IPS-18c (cell line): ENCODE measurements around the gene PRKCE.
"Not testable (repeated sequence)": the region's sequence is repeated elsewhere in the genome, so short reads cannot be mapped to it uniquely, and the experiment has no call there.

Experiments
- H3K4me3 ChIP-seq: 2 replicates; pipeline ENCODE4 v1.7.0; 2013; ENCODE audit warnings: low read depth, mild to moderate bottlenecking, low read length, moderate library complexity; ENCODE audit not compliant: insufficient read depth
- H3K9me3 ChIP-seq: one replicate; pipeline ENCODE4 v1.6.1; 2013; ENCODE audit warnings: mild to moderate bottlenecking, low read length, moderate library complexity; ENCODE audit not compliant: control insufficient read depth, insufficient read depth

The PRKCE gene

DNA sequence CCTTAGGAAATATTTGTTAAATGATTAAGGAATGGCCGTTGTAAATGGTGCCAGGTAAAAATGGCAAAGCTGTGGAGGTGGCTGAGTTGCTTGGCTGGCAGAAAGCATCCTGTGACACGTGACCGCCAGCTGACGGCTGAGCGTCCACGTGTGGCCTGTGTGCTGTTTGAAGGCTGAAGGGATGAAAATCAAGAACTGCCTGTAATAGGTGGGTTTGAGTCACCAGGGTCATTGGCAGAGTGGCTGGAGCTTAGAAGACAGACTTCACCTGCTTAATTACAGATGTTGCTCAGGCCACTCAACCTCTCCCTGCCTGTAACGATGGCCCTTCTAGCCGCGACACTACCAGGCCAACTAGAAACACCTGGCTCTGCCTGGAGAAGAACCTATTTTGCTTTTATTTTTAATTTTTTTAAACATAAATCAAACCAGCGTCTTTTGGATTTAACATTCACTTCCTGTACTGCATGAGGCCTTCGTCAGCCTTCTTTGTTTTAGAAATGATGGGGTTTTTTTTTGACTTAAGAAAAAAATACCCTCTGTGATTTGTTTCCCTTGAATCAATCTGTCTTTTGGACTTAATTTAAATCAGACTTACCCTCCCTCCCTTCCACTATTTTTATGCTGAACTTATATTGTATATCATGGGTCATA, 206.5 kb downstream of the PRKCE start:
- Histone ChIP-seq H3K4me3 (no peak overlapping the region), H3K9me3 (no peaks in the 10 kb centered on the region)

DNA sequence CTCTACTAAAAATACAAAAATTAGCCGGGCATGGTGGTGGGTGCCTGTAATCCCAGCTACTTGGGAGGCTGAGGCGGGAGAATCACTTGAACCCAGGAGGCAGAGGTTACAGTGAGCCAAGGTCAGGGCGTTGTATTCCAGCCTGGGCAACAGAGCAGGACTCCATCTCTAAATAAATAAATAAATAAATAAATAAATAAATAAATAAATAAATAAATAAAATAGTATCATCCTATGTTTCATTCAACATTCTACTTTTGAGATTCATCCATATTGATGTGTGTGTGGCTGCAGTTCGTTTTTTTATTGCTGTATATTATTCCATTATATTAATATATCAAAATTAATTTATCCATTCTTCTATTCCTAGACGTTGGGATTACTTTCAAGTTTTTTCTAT, 207.4 kb downstream of the PRKCE start:
- H3K4me3 ChIP-seq, H3K9me3 ChIP-seq: not testable (repeated sequence)

DNA sequence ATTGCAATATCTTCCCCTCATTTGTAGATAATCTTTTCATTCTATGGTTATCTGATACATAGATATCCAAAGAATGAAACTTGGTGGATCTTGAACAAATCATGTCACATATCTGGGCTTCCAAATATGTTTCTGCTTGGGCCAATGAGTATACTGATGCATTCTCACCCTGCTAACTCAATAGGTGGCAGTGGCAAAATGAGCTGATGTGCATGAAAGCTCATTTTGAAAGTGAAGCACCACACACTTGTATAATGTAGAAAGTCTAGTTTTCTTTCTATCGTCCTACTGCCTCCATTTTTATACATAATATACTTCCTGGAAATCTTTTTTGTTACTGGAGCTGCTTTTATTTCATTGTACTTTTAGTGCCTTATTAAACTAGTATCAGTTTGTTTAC, 208.2 kb downstream of the PRKCE start:
- no peaks in the 10 kb centered on the region for H3K9me3 ChIP-seq
- H3K4me3 ChIP-seq = no peak overlapping the region

DNA sequence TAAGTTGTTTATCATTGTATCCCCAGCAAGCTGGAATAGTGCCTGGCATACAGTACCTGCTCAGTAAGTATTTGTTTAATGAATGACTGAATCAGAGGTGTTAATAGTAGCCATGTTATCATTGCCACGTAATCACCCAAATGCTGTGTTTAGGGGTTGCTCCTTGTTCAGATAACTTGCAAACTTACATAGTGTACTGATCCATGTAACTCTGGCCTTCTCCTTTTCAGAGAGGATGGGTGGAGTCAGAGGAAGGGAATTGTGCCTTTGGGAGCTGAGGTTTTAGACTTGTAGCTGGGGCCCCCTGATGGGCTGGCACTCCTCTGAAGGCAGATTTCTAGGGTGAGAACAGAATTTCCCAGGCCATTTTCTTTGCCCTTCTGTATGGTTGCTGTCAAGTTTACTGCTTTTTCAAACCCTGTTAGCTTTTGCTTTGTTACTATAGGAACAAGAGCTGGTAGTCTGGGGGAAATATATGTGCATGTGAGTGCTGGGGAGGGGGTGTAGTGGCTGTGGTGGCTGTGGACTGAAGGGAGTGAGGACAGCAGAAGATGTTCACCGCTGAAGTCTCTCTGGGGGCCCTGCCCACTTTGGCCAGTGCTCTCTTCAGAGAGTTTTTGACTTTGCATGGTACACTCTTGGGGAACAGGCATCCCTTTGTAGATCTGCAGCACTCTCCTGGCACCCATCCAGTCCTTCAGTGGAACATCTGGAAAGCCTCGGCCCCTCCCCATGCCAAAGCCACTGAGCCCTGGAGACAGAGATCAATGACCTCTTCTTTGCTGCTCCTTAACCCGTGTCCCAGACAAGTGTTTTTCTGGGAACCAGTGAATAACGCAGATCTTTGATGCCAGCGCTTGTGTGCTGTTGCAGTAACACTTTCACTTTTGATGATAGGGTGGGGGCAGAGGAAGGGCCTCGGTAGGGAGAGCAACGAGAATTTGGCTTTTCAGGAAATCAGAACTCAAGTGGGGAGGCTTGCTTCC, 209.0 kb downstream of the PRKCE start:
- Histone ChIP-seq H3K9me3 (no peaks in the 10 kb centered on the region), H3K4me3 (no peak overlapping the region)

- H3K4me3 ChIP-seq = no peak overlapping the region
These were observed 211.4 kb downstream of the PRKCE start for GRCh38 chr2:45862843-45863242.

GRCh38 chr2:45864121-45864520, 212.6 kb downstream of the PRKCE start:
- Histone ChIP-seq H3K4me3 (no peak overlapping the region), H3K9me3 (no peaks in the 10 kb centered on the region)

More at GRCh38 chr2:45862843-45863242, 211.4 kb downstream of the PRKCE start:
- H3K9me3 ChIP-seq = no peaks in the 10 kb centered on the region

DNA sequence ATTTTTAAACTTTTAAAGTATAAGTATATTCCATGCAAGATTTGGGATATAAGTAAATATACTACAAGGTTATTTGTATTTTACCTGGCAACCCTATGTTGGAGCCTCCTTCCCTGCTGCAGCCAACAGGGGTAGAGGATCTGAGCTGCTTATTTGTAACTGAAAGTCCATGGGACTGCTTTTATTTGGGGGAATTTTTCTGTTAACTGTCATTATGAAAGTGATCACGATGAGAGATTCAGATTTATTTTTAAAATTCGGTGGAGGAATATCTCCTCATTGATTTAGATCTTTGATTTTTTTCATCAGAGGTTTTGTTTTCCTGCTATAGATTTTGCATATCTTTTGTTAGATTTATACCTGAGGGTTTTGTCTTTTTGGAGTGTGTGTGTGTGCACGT, 215.9 kb downstream of the PRKCE start:
- H3K4me3 ChIP-seq = no peak overlapping the region
- H3K9me3 ChIP-seq = no peaks in the 10 kb centered on the region

DNA sequence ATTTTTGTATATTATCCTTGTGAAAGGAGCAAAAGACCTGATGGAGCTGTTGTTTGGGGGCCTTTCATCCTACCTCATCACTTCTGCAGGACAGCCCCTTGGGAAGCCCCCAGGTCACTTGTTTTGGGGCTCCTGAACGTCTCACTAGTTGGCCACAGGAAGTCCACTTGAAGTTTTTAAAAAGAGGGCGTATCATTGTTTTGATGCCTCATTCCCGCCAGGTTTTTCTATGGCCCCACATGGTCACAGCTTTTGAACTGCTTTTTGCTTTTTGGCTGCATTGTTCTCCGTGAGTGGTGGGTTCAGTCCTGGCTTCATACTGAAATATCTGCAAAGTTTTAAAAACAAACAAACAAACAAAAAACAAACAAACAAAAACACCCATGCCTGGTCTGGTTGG, 216.3 kb downstream of the PRKCE start:
- H3K9me3 ChIP-seq = no peaks in the 10 kb centered on the region

DNA sequence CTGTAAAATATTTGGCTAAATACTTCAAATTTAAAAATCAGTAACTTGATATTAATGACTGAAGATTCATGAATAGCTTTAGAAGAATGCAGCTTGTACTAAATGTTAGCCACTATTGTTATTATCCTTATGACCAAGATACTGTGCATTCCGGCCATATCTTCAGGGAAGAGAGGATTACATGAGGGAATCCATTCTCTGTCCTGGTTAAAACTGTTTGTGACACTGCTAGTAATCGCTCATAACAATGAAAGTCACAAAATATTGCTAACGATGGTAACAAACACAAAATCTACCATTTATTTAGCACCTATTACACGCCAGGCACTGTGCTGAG, 217.7 kb downstream of the PRKCE start:
- Histone ChIP-seq H3K4me3 (no peak overlapping the region), H3K9me3 (no peaks in the 10 kb centered on the region)

More for the DNA sequence above, 216.3 kb downstream of the PRKCE start:
- H3K4me3 ChIP-seq = no peak overlapping the region

GRCh38 chr2:45871025-45871424, 219.6 kb downstream of the PRKCE start:
- H3K4me3 ChIP-seq = no peak overlapping the region
- no peaks in the 10 kb centered on the region for H3K9me3 ChIP-seq

DNA sequence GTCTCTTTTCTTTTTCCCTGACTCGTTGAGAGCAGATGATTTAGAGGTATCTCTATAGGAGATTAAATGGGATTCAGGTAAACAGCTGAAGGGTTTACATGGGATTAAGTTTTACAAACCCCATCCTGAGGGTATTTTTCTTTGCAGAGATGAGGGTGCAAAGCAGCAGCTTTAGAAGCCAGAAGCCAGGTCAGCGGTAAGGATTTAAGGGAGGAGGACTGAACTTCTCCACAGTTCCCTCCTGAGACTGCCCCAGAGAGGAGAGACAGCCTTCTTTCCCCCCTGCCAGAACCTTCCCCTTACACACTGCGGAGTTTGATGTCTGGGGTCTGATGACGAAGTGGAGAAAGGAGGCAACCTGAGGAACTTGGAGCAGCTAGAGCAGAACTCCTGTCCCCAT, 220.1 kb downstream of the PRKCE start:
- Histone ChIP-seq H3K4me3 (no peak overlapping the region), H3K9me3 (no peaks in the 10 kb centered on the region)

DNA sequence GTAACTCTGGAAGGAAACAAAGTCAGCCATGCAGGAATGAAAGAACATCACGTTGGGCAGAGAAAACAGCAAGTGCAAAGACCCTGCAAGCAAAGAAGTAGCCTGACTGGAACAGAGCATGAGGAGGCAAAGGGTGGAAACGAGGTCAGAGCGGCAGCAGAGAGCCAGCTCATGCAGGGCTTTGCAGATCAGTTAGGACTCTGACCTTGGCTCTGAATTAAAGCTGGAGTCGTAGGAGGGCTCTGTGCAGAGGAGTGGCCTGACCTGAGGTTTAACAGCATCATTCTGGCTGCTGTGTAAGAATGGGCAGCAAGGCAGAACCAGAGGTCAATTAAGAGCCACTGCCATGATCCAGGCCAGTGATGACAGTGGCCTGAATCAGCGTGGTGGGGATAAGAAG, 220.7 kb downstream of the PRKCE start:
- H3K9me3 ChIP-seq = no peaks in the 10 kb centered on the region
- H3K4me3 ChIP-seq = no peak overlapping the region

DNA sequence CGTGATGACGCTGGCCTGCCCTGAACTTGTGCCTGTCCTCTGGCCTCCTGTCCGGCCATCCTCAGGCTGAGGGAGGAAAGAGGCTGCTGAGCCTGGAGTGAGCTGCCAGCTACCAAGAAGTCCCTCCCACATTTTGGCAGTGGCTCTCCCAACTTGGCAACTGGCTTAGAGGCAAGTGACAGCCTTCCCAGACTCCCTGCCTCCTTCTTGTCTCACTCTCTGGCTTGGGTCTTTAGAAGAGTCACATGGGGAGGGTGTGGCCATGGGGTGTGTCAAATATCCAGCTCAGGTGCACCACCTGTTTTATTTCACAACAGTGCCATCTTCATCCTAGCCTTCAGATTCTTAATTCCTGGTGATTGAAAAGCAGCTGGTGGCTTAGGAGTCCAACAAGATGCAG, 222.9 kb downstream of the PRKCE start:
- Histone ChIP-seq H3K4me3 (no peak overlapping the region), H3K9me3 (no peaks in the 10 kb centered on the region)

DNA sequence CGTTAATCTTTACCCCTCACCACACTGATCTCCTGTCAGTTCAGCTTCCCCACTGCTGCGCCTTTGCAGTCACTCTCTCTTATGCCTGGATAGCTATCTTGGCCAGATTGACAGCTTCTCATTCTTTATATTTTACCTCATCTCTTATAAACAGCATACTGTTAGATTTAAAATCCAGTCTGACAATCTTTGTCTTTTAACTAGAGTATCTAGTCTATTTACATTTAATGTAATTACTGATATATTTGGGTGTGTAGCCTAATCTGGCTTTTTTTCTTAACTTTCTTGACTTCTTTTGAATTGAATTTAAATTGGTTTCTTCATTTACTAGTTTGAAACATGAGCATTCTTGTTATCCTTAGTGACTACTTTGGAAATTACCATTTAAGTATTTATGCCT, 225.1 kb downstream of the PRKCE start:
- H3K9me3 ChIP-seq = no peaks in the 10 kb centered on the region
- no peak overlapping the region for H3K4me3 ChIP-seq

DNA sequence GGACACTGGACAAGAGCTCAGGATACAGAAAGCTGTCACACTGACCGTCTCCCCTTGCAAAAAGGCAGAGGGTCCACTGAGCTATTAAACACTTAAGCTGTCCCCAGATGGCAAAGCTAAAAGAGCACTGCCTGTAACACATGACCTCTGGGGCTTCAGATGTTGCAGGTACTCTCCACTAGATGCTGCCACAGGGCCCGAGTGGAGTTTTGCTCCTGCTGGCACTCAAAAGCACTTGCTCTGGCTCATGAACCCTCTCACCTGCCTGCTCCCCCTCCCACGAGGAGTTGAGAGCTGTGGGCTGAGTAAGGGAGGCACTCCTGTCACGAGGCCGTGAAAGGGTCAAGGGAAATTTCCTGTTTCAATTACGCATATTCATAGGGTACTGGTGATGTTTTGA, 227.9 kb downstream of the PRKCE start:
- no peak overlapping the region for H3K4me3 ChIP-seq

DNA sequence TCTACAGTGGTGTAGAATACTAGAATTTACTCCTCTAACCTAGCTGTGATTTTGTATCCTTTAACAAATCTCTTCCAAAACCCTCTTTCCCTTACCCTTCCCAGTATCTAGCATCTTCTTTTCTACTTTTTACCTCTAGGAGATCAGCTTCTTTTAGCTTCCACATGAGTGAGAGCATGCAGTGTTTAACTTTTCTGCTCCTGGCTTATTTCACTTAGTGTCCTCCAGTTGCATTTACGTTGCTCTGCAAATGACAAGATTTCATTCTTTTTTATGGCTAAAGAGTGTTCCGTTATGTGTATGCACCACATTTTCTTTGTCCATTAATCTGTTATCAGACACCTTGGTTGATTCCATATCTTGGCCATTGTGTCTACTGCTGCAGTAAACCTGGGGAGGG, 228.5 kb downstream of the PRKCE start:
- H3K4me3 ChIP-seq = no peak overlapping the region
- no peaks in the 10 kb centered on the region for H3K9me3 ChIP-seq

More for the DNA sequence above, 227.9 kb downstream of the PRKCE start:
- no peaks in the 10 kb centered on the region for H3K9me3 ChIP-seq

GRCh38 chr2:45881970-45882581, 230.6 kb downstream of the PRKCE start:
- no peak overlapping the region for H3K4me3 ChIP-seq
- H3K9me3 ChIP-seq = no peaks in the 10 kb centered on the region
